Left ventricle myocardium inferior (tissue), 1 donor: ENCODE data around the gene GNAQ. TPM values are rescaled to one million over a fixed set of nuclear protein-coding genes. Genes with fewer than 3 reads are reported as not detected.

ENCODE experiments used
- DNase-seq: peaks from one replicate; pipeline ENCODE4 v3.0.0-alpha.2; 2020
- H3K27ac ChIP-seq: fragments of 200-600 bp; replicated peaks from 2 replicates; pipeline ENCODE4 v1.8.0; 2021
- H3K27me3 ChIP-seq: fragments of 200-600 bp; 2 replicates; pipeline ENCODE4 v1.8.0; 2021; ENCODE audit warnings: low read depth
- H3K36me3 ChIP-seq: fragments of 200-600 bp; 2 replicates; pipeline ENCODE4 v1.8.0; 2021
- H3K4me1 ChIP-seq: fragments of 200-600 bp; 2 replicates; pipeline ENCODE4 v1.8.0; 2021
- H3K4me3 ChIP-seq: fragments of 200-600 bp; 2 replicates; pipeline ENCODE4 v1.8.0; 2021; ENCODE audit warnings: mild to moderate bottlenecking, moderate library complexity
- H3K9me3 ChIP-seq: fragments of 200-600 bp; replicated peaks from 2 replicates; pipeline ENCODE4 v1.8.0; 2021
- intact Hi-C: fragments of 100-400 bp; cut with micrococcal nuclease; formaldehyde crosslinking; loops from one replicate; pipeline ENCODE4 v1.11.0; 2022
- total RNA-seq: library from RNA; stranded (reverse); fragmentation: NEBNext Ultra II Directional; extraction: Animal tissue kit (Norgen Biotek cat#: 25700); gene quantifications from one replicate; pipeline ENCODE4 v1.2.1, GENCODE V29; 2021
- TF ChIP-seq, protein P1 (sequence below): fragments of 200-600 bp; IDR thresholded peaks from 2 replicates; pipeline ENCODE4 v1.8.0; 2021; ENCODE audit warnings: antibody characterized with exemption, mild to moderate bottlenecking, borderline replicate concordance
- donor health status: DM: no; HTN: yes; CAD: no; lungs with severe emphysema.

GNAQ gene
- total RNA-seq, 1 donor from 2014 or later, result 15.2 TPM

DNA sequence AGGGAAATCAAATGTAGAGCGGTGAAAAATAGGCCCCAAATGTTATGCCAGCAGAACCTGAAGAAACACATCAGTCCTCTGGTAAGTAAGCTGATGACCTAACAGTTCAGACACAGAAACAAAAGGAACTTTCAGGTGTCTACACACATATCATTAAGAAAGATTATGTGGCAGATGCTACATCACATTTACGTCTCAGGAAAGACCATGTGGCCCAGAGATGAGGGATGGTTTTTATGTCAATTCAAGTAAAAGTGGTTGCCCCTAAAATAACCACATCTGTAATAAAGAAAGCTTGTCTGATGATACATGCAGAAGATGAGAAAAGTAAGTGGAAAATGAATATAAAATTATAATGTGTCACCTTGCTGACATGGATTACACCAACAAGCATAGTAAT, 31.4 kb downstream of the GNAQ start:
- Histone ChIP-seq H3K27me3 (no peaks in the 10 kb centered on the region), H3K9me3 (no peaks in the 10 kb centered on the region), H3K36me3 (no peaks in the 10 kb centered on the region), H3K4me1 (peaks cover 40% of the 10 kb centered on the region), H3K4me3 (no peak overlapping the region), H3K27ac (peak overlapping the region; percentile 60)
- intact Hi-C loops, result no loop called here
- TF ChIP-seq, protein P1, sequence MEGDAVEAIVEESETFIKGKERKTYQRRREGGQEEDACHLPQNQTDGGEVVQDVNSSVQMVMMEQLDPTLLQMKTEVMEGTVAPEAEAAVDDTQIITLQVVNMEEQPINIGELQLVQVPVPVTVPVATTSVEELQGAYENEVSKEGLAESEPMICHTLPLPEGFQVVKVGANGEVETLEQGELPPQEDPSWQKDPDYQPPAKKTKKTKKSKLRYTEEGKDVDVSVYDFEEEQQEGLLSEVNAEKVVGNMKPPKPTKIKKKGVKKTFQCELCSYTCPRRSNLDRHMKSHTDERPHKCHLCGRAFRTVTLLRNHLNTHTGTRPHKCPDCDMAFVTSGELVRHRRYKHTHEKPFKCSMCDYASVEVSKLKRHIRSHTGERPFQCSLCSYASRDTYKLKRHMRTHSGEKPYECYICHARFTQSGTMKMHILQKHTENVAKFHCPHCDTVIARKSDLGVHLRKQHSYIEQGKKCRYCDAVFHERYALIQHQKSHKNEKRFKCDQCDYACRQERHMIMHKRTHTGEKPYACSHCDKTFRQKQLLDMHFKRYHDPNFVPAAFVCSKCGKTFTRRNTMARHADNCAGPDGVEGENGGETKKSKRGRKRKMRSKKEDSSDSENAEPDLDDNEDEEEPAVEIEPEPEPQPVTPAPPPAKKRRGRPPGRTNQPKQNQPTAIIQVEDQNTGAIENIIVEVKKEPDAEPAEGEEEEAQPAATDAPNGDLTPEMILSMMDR, result no peak
- DNase-seq, result no peak

DNA sequence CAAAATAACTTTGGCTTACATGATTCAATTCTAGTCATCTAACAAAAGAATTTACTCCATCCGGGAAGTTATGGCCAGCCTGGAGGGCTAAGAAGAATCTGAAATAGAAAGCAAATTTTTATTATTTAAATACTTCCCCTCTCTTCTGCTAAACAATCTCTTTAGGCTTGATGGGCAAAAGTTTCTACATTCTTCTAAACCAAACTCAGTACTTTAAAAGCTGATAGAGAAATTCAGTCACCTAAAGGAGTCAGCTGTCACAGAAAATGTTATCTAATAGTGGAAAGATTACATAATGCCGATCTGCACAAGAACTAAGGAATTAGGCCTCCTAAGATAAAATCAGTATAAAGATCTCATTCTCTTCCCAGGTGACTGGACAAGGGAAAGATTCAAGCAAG, 32.4 kb downstream of the GNAQ start:
- intact Hi-C loops, result no loop called here
- no peak for DNase-seq
- H3K4me1 ChIP-seq, result peaks cover 40% of the 10 kb centered on the region

DNA sequence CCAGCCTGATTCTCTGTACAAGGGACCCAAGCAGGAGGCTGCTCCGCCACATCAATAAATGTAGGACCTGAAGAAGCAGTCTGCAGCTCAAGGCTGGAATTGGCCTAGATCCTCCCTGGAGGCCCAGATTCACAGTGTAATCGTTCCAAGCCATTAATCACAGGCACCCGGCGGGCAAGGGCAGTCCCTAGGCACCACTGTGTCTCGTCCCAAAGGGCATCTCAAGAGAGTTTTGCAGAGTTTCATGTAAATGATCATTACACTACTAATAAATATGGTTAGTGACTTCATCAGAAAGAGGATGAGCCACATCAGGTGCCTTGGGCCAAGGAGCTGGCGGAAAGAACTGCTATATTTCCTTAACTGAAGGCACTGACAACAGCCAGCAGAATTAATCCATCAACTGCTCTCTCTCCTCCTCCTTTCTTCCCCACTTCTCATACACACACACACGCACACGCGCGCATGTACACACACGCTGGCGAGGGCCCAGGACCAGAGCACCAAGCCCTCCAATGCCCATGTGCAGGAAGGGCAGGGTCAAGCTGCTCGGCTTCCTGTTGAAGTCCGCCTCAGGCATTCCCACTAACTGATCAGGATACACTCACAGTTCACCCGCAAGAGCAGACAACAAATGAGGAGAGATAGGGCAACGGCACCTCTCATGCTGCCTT, 33.9 kb downstream of the GNAQ start:
- TF ChIP-seq, protein P1, result no peak
- Histone ChIP-seq H3K4me3 (no peak overlapping the region), H3K27me3 (no peaks in the 10 kb centered on the region), H3K36me3 (no peaks in the 10 kb centered on the region), H3K27ac (peak overlapping the region; percentile 60), H3K9me3 (no peaks in the 10 kb centered on the region), H3K4me1 (peaks cover 40% of the 10 kb centered on the region)
- intact Hi-C loops, result no loop called here
- peak; percentile 43 for DNase-seq

More for the DNA sequence above, 32.4 kb downstream of the GNAQ start:
- Histone ChIP-seq H3K27me3 (no peaks in the 10 kb centered on the region), H3K4me3 (no peak overlapping the region), H3K27ac (peak overlapping the region; percentile 60), H3K36me3 (no peaks in the 10 kb centered on the region), H3K9me3 (no peaks in the 10 kb centered on the region)
- TF ChIP-seq, protein P1, result no peak

DNA sequence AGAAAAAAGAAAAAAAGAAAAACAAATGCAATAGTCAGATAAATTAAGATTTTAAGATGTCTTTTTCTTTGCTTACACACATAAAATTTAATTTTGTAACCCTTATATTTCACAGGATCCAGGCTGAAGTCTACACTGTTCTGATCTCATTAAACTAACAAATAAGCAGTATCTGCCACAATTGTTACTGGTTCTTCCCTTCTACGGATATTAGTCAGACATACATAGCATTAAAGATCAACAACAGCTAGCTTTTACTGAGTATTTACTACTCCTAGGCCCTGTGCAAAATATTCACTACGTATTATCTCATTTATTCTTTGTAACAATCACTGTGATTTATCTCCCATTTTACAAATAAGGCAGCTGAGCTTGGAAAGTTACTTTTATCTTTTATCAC, 34.9 kb downstream of the GNAQ start:
- no peak for DNase-seq
- H3K36me3 ChIP-seq, result peaks cover 3% of the 10 kb centered on the region
- peaks cover 33% of the 10 kb centered on the region for H3K4me1 ChIP-seq
- intact Hi-C loops, result no loop called here
- no peaks in the 10 kb centered on the region for H3K9me3 ChIP-seq
- no peak overlapping the region for H3K4me3 ChIP-seq
- H3K27ac ChIP-seq, result no peak overlapping the region
- H3K27me3 ChIP-seq, result no peaks in the 10 kb centered on the region
- TF ChIP-seq, protein P1, result no peak

- Histone ChIP-seq H3K9me3 (no peaks in the 10 kb centered on the region), H3K4me3 (no peak overlapping the region), H3K36me3 (peaks cover 4% of the 10 kb centered on the region), H3K27ac (no peak overlapping the region), H3K4me1 (peaks cover 23% of the 10 kb centered on the region), H3K27me3 (no peaks in the 10 kb centered on the region)
- TF ChIP-seq, protein P1, result no peak
- DNase-seq, result no peak
- intact Hi-C loops, result no loop called here
Measured at GRCh38 chr9:77991191-77991590, 40.4 kb downstream of the GNAQ start.
